ENCODE data around the gene KLF8.

Gene KLF8

DNA sequence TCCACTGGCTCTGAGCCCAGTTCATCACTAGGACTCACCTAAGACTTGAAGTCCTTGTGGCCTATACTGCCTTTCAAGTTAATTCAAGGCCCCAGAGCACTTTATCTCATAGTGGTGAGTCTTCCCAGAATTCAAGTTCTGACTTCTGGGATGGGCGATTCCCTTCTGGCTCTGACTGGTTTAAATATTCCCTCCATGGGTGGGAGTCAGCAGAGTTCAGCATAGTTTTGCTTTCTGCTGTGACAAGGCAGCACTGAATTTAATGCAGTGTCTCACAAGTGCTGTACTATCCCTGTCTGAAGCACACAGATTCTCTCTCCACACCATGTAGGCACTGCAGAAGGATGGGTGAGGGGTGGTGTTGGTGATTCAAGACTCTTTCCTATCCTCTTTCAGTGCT is 46.5 kb downstream of the KLF8 start:
- no peaks in the 10 kb centered on the region for H3K4me1 ChIP-seq (ENCODE audit: insufficient read depth, poor library complexity, severe bottlenecking)
- H3K27ac ChIP-seq (ENCODE audit: poor library complexity, severe bottlenecking) = no peak overlapping the region
- ATAC-seq (ENCODE audit: low read depth) (no peak), DNase-seq (ENCODE audit: low spot score) (no peak)
- H3K36me3 ChIP-seq (ENCODE audit: low read depth) = no peaks in the 10 kb centered on the region
- no peak overlapping the region for H3K4me3 ChIP-seq (ENCODE audit: severe bottlenecking)
- no peaks in the 10 kb centered on the region for H3K27me3 ChIP-seq (ENCODE audit: insufficient read depth, poor library complexity, severe bottlenecking)
- TF ChIP-seq, protein P1, sequence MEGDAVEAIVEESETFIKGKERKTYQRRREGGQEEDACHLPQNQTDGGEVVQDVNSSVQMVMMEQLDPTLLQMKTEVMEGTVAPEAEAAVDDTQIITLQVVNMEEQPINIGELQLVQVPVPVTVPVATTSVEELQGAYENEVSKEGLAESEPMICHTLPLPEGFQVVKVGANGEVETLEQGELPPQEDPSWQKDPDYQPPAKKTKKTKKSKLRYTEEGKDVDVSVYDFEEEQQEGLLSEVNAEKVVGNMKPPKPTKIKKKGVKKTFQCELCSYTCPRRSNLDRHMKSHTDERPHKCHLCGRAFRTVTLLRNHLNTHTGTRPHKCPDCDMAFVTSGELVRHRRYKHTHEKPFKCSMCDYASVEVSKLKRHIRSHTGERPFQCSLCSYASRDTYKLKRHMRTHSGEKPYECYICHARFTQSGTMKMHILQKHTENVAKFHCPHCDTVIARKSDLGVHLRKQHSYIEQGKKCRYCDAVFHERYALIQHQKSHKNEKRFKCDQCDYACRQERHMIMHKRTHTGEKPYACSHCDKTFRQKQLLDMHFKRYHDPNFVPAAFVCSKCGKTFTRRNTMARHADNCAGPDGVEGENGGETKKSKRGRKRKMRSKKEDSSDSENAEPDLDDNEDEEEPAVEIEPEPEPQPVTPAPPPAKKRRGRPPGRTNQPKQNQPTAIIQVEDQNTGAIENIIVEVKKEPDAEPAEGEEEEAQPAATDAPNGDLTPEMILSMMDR (IDR thresholded peaks at IDR 0.05; ENCODE audit: poor library complexity, severe bottlenecking) = no peak
- H3K9me3 ChIP-seq (ENCODE audit: severe bottlenecking) = no peaks in the 10 kb centered on the region

DNA sequence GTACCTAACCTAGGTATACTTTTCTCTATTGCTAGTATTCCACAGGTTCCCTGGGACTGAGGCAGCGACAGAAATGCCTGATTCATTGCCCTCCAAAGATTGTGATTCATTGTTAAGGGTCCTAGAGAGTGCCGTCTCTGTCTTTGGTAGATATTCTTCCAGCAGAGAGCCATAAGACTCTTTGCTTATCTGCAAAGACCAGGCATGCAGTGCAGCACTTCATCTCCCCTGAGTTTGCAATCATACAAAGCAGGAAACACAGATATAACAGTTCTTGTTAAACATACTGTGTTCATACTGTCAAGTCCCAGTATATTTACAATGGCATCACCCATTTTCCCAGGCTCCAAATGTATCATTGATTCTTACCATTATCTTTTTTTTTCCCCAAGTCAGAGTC is 47.7 kb downstream of the KLF8 start:
- Histone ChIP-seq H3K4me3 (ENCODE audit: severe bottlenecking) (no peak overlapping the region), H3K36me3 (ENCODE audit: low read depth) (no peaks in the 10 kb centered on the region), H3K27ac (ENCODE audit: poor library complexity, severe bottlenecking) (no peak overlapping the region), H3K4me1 (ENCODE audit: insufficient read depth, poor library complexity, severe bottlenecking) (no peaks in the 10 kb centered on the region), H3K27me3 (ENCODE audit: insufficient read depth, poor library complexity, severe bottlenecking) (no peaks in the 10 kb centered on the region), H3K9me3 (ENCODE audit: severe bottlenecking) (no peaks in the 10 kb centered on the region)
- TF ChIP-seq, protein P1 (IDR thresholded peaks at IDR 0.05; ENCODE audit: poor library complexity, severe bottlenecking) = no peak
- no peak for ATAC-seq (ENCODE audit: low read depth)
- no peak for DNase-seq (ENCODE audit: low spot score)

DNA sequence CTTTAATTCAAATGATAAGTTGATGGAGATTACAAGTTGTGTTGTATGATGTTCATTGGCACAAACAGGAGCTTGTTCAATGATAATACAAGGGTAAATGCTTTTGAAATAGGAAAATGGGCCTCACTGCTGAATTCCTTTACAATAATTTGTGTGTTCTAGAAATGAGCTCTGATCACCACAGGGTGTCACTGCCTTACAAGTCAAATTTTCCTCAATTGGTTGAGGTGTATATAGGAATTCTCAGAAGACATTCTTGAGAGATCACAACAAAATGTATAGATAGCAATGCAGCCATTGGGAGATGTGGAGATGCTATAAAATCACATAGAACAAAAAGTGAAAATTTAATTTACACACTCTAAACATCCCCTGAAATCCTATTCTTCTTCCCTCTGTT is 49.6 kb downstream of the KLF8 start:
- no peak overlapping the region for H3K4me3 ChIP-seq (ENCODE audit: severe bottlenecking)
- no peak for ATAC-seq (ENCODE audit: low read depth)
- H3K9me3 ChIP-seq (ENCODE audit: severe bottlenecking) = no peaks in the 10 kb centered on the region
- TF ChIP-seq, protein P1 (IDR thresholded peaks at IDR 0.05; ENCODE audit: poor library complexity, severe bottlenecking) = peak; percentile 10
- no peak for DNase-seq (ENCODE audit: low spot score)
- H3K27ac ChIP-seq (ENCODE audit: poor library complexity, severe bottlenecking) = no peak overlapping the region
- no peaks in the 10 kb centered on the region for H3K27me3 ChIP-seq (ENCODE audit: insufficient read depth, poor library complexity, severe bottlenecking)
- H3K36me3 ChIP-seq (ENCODE audit: low read depth) = no peaks in the 10 kb centered on the region
- H3K4me1 ChIP-seq (ENCODE audit: insufficient read depth, poor library complexity, severe bottlenecking) = no peaks in the 10 kb centered on the region

DNA sequence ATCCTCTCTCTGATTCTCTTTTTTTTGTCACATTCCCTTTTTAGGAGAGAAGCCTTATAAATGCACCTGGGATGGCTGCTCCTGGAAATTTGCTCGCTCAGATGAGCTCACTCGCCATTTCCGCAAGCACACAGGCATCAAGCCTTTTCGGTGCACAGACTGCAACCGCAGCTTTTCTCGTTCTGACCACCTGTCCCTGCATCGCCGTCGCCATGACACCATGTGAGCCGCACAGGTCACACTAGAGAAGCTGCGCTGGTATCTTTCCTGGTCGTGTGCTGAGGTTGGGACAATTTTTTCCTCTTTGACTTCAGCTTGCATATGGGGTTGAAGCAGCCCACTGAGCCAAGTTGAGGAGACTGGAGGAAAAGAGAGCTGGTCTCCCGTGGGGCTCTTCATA is 52.1 kb downstream of the KLF8 start:
- no peak overlapping the region for H3K27ac ChIP-seq (ENCODE audit: poor library complexity, severe bottlenecking)

DNA sequence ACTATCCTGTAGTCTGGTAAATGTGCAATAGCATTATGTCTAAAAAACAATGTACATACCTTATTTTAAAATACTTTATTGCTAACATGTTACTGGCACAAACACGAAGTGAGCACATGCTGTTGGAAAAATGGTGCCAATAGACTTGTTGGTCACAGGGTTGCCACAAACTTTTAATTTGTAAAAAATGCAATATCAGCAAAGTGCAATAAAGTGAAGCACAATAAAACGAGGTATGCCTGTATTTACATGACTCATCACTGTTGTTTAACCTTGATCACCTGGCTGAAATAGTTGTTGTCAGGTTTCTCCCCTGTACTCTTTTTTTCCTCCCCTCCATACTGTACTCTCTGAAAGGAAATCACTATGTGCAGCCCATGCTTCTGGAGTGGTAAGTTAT is 56.5 kb downstream of the KLF8 start:
- no peaks in the 10 kb centered on the region for H3K9me3 ChIP-seq (ENCODE audit: severe bottlenecking)
- H3K27ac ChIP-seq (ENCODE audit: poor library complexity, severe bottlenecking) = no peak overlapping the region
- no peaks in the 10 kb centered on the region for H3K27me3 ChIP-seq (ENCODE audit: insufficient read depth, poor library complexity, severe bottlenecking)
- ATAC-seq (ENCODE audit: low read depth) (no peak), DNase-seq (ENCODE audit: low spot score) (no peak)
- TF ChIP-seq, protein P1 (IDR thresholded peaks at IDR 0.05; ENCODE audit: poor library complexity, severe bottlenecking) = no peak
- no peak overlapping the region for H3K4me3 ChIP-seq (ENCODE audit: severe bottlenecking)
- H3K36me3 ChIP-seq (ENCODE audit: low read depth) = no peaks in the 10 kb centered on the region
- H3K4me1 ChIP-seq (ENCODE audit: insufficient read depth, poor library complexity, severe bottlenecking) = no peaks in the 10 kb centered on the region

More for the DNA sequence above, 52.1 kb downstream of the KLF8 start:
- no peaks in the 10 kb centered on the region for H3K36me3 ChIP-seq (ENCODE audit: low read depth)
- DNase-seq (ENCODE audit: low spot score) (no peak), ATAC-seq (ENCODE audit: low read depth) (no peak)
- H3K4me3 ChIP-seq (ENCODE audit: severe bottlenecking) = no peak overlapping the region
- no peaks in the 10 kb centered on the region for H3K27me3 ChIP-seq (ENCODE audit: insufficient read depth, poor library complexity, severe bottlenecking)
- H3K4me1 ChIP-seq (ENCODE audit: insufficient read depth, poor library complexity, severe bottlenecking) = no peaks in the 10 kb centered on the region
- H3K9me3 ChIP-seq (ENCODE audit: severe bottlenecking) = no peaks in the 10 kb centered on the region
- TF ChIP-seq, protein P1 (IDR thresholded peaks at IDR 0.05; ENCODE audit: poor library complexity, severe bottlenecking) = no peak

Data from RWPE2 (cell line).